Activated CD8-positive, alpha-beta memory T cell treated with anti-CD3 and anti-CD28 coated beads, Interleukin-2, amount 50 U/mL, for 1 hour (primary cell): Measurements from ENCODE around the gene DNER.
"Not testable (repeated sequence)": the region's sequence is repeated elsewhere in the genome, so short reads cannot be mapped to it uniquely, and the experiment has no call there.

Source experiments
- DNase-seq: peaks from one replicate; pipeline ENCODE4 v3.0.0-alpha.2; 2020; ENCODE audit errors: extremely low read depth

DNER gene

DNA sequence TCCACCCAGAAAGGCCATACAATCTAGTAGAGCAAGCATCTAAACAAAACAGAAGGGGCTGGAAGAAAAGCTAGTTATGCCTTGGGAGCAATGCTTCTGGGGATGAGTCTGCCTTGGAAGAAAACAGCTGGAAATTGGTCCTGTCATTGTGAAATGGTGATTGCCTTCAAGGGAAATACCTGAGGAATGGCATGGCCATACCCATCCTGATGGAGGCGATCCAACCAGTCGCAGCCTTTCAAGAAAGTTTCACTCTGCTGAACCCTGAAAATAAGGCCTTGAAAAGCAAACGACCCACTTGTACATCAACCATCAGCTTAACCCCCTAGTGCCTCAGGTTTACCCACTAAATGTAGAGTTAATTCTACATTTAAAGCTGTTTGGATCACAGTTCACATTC is 370.7 kb downstream of the DNER start:
- no peak for DNase-seq

DNA sequence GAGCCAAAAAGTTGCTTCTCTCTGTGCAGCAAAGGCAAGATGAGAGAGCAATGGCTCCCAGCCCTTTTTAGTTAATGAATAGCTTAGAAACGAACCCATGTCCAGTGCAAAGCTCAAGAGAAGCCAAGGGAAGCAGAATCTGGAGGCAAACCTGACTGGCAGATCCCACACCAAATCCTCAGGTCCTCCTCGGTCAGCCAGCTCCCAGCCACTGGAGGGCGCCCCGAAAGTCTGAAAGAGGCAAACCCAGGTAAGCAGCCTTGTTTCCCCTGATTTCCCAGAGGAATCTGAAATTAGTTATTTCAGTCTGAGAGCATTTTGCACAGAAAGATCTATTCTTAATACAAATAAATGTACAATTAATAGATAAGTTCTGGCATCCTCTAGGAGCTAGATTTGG is 372.0 kb downstream of the DNER start:
- DNase-seq = no peak

DNA sequence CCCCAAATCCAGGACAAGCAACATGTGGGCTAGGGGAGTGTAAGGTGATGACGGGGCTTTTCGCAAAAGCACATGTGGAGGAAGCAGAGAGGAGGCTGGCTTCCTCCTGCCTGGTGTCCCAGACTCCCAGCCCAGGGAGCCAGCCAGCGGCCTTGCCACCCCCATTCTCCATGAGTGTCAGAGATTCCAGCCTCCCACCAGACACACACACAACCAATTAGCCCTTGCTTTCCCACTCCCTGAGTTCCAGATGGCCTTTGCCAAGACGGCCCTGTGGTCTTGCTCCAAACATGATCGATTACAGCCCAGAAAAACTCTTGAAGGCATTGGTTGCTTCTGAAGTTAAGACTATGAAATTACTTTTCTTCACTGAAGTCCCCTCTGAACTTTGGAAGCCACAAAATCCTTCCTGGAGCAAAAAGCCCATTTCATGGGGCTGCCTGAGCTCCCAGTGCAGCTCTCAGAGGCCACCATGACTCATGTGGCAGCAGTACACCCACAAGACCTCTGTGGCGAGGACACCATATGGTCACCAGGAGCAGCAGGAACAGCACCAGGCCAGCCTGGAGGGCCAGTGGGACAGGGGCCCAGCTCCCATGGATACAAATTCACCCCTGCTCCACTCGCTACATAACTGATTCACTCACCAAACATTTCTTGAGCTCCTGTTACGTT is 374.1 kb downstream of the DNER start:
- DNase-seq = no peak

DNA sequence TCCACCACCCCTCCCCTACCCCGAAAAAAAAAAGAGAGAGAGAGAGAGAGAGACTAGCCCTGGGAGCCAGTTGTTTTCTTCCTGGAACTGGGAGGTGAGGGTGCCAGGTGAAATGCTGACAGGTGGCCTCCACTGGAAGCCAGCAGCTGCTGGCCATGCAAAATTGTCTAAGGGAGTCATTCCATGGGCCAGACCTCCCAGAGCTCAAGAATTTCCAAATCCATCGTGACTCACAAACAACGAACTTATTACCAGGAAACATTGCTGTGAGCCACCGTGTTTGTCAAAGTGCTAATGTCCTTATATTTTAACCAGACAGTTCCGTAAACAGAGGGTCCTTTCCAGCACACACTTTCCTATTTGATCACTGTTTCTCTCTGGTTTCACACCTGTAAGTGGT is 374.7 kb downstream of the DNER start:
- no peak for DNase-seq

DNA sequence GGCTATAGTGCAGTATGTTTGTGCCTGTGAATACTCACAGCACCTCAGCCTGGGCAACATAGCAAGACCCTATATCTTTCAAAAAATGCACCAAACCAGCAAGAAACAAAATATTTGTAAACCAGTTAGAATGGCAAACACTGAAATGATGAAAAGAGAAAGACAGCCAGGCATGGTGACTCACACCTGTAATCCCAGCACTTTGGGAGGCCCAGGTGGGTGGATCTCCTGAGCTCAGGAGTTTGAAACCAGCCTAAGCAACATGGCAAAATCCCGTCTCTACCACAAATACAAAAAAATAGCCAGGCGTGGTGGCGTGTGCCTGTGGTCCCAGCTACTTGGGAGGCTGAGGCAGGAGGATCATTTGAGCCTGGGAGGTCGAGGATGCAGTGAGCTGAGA is 375.2 kb downstream of the DNER start:
- not testable (repeated sequence) for DNase-seq

DNA sequence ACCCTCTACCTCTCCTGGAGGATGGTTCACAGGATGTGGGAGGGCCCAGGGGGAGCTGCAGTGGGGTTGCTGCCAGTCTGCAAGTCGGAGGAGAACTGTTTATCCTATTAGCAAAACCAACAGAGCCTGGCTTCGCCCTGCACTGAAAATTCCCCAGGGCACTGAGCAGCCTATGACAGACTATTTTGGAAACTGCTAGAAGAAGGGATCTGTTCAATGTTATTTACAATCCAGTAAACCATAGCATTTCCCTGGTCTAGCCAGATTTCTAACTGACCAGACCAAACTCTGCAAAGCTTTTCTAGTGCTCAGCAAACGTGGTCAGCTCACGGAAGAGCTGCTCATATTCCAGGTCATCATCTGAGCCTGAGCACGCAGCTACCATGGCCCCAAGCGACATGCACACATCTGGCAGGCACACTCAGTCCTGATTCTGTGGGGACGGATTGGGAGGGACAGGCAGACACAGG is 378.4 kb downstream of the DNER start:
- no peak for DNase-seq

DNA sequence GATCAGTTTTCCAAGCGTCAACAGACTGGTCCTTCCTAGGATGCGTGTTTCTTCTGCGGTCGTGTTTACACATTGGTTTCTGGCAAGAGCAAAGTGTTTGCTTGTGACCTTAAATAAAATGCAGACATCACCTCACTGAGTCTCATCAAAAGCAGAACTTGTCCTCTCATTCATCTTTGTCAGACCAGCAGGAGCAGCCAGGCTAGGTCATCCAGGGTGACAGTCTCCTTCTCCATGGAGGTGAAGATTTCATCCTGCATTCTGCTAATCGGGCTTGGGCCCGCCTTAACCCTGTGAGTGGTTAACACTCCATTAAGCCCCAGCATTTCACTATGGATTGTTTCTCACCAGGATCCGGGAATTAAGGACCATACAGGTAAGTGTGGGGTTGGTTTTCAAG is 379.0 kb downstream of the DNER start:
- DNase-seq = no peak

DNA sequence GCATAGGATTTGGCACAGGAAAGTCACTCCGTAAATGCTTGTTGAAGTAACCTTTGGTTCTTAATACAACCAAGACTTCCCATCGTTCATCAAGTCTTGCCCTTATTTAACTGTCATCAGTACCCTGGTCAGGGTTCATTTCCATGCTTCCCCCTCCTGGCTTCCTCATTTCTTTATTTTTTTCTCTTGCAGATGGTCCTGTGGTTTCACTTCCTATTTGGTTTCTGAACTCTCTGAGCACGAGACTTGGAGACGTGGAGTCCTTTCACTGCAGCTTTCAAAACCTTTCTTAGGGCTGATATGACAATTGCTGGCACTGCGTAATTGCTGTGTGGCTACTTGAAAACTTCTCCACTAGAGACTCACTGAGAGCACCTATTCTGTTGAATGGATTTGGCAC is 383.4 kb downstream of the DNER start:
- DNase-seq = no peak

DNA sequence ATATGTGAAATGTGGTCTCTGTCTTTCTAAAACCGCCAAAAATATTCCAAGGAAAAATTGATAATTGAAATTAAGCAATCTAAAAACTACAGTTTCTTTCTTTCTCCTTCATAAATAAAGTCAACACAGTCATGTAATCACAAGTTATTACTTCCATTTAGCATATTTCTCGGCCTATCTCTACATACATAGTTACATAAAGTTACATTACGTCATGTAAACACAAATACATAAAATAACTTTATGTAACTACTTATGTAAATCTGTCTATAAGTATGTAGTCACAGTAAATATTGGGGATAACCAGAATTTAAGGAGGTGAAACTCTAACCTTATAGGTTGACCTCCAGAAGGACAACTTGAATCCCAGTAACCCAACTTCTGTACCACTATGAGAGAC is 394.8 kb downstream of the DNER start:
- DNase-seq = no peak

DNA sequence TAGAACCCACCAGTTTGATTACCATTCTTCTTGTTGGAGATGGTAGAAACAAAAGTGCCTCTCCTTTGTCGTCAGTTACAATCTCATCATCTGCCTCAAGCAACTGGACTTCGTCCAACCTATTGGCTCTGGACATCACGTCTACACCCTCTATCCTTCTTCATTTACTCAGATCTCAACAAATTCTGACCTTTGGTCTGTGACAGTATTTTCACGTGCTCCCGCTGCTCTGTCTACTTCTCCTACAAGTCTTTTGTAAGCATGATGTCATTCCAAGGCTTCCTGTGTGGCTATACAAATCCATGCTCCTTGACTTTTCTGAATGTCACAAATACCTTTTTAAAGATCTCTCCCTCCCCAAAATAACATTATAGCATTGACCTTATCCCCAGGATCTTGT is 400.2 kb downstream of the DNER start:
- no peak for DNase-seq

DNA sequence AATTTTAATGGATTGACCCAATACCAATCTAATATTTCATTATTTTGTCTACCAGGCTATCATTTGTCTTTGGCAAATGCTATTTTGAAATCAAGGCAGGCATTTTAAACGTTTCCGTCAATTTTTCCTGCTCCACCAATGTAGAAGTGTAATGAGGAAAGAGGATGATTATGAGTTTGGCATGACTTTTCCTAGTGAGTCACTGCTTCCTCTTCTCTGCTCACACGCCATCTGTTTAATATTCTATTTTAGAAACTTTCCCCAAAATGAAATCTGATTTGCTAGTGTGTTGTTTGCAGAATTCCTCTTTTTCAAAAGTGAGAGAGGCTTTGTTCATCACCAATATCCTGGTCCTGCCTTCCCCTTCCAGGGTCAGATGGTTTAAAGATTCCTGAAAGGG is 400.8 kb downstream of the DNER start:
- DNase-seq = no peak
